GM19351 (cell line): Measurements from ENCODE around the gene LEMD2.
"Not testable (repeated sequence)": the region's sequence is repeated elsewhere in the genome, so short reads cannot be mapped to it uniquely, and the experiment has no call there.

Experiments used
- ATAC-seq: cut with Tn5 transposase; IDR thresholded peaks from one replicate; pipeline ENCODE4 v1.9.1; 2021; ENCODE audit warnings: mild to moderate bottlenecking, moderate library complexity; ENCODE audit not compliant: unreplicated experiment

The LEMD2 gene

GRCh38 chr6:33788694-33789549 lies at the start of gene LEMD2:
Gene LEMD2, minus strand, starts transcription at chr6:33789130. Its CDS starts 14 bp downstream, at chr6:33789116.
- ATAC-seq, result peak; percentile 89

GRCh38 chr6:33837971-33838665 lies 49.2 kb upstream of the LEMD2 start:
- no peak for ATAC-seq

GRCh38 chr6:33836806-33837469 lies 48.0 kb upstream of the LEMD2 start:
- ATAC-seq, result no peak

GRCh38 chr6:33834401-33835392 lies 45.8 kb upstream of the LEMD2 start:
- ATAC-seq, result no peak

DNA sequence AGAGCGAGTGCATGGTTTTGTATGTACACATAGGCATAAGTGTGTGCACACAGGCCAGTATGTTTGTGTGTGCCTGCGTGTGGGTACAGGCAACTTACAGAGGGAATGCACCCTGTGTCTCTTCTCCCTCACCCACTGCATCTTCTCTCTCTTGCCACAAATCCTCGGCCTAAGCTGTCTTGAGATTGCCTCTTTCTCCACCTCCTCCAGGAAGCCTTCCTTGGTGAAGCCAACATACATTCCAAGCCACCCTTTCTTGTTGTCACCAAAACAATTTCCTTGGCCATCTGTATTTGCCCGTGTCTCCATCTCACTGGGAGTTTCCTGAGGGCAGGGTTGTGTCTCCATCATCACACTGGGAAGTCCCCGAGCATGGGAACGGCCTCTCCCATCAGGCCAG lies 44.7 kb upstream of the LEMD2 start:
- no peak for ATAC-seq

GRCh38 chr6:33832831-33833230 lies 43.9 kb upstream of the LEMD2 start:
- not testable (repeated sequence) for ATAC-seq

DNA sequence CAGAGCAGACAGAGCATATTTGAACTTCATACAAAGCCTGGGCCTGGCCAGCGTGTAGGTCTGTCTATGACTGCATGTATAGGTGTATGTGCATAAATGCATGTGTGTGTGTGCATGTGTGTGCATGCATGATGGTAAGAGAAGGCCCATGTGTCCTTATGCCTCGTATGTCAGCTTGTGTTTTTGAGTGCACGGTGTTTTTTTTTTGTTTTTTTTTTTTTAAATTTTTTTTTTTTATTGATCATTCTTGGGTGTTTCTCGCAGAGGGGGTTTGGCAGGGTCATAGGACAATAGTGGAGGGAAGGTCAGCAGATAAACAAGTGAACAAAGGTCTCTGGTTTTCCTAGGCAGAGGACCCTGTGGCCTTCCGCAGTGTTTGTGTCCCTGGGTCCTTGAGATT lies 42.8 kb upstream of the LEMD2 start:
- not testable (repeated sequence) for ATAC-seq

GRCh38 chr6:33830635-33831240 lies 41.8 kb upstream of the LEMD2 start:
- no peak for ATAC-seq

- no peak for ATAC-seq
These were observed 40.1 kb upstream of the LEMD2 start for GRCh38 chr6:33828764-33829731.

DNA sequence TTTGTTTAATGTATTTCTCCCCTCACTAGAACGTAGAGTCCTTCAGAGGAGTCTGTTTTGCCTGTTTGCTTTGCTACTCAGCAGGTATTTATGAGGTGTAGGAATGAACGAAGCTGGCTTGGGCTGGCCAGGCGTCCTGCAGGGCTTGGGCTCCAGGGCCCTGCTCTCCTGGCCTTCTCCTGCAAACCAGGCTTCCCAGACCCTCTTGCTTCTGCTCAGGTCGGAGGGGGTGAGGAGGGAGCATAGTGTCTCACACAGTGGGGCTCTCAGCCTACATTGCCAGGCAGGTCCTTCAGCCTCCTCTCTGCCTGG lies 39.5 kb upstream of the LEMD2 start:
- ATAC-seq, result no peak

GRCh38 chr6:33827546-33828451 lies 38.9 kb upstream of the LEMD2 start:
- ATAC-seq, result no peak

DNA sequence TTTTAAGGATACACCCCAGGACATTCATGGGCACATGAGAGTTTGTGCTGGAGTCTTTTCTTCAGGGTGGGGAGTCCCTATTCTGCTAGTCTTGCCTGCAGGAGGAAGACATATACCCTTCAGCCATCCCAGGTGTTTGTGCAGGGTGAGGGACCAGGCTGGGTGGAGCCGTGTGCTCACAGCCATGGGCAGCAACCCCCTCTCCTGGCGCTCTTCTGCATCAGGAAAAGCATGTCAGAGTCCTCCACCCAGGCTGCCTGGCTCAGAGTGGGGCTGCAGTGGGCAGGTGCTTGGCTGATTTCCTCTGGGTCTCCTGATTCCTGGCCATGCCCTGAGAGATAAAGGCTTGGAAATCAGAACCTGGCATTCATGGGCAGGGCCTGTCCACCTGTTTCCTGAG lies 37.6 kb upstream of the LEMD2 start:
- ATAC-seq, result no peak

GRCh38 chr6:33824461-33825154 lies 35.7 kb upstream of the LEMD2 start:
- no peak for ATAC-seq

- ATAC-seq, result no peak
These were observed 34.9 kb upstream of the LEMD2 start for GRCh38 chr6:33823806-33824205.

DNA sequence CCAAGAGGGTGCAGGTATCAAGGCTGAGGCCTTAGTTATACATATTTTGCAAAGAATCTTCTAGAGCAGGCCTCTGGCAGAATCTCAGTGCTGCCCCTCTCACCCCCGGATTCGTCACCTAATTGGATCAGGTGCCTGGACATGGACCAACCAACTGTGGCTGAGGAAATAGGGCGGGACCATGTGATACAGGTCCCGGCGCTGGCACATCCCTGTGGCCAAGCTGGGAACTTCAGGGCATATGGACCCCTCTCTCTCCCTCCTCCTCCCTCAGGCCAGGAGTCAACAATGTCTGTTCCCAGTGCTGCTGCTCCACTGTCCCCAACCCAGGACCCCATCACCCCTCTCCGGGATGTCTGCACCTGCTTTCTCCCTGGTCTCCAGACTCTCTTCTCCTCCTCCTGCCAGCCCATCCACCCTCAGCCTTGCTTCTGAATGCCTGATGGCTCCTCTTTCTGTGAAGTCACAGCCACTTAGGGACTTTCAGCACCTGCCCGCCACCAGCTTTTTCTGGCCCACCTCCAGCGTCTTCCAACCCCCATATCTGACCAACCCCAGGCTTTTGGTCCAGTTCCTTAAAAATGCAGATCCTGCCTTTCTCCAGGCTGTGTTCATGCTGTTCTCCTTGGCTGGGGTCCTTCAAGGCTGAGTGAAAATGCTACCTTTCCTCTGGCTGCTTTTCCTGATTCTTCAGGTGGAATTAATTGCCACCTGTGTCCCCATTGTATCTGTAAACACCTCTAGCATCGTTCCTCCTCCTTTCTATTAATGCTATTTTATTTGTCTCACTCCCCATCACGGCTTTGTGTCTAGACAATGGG lies 33.9 kb upstream of the LEMD2 start:
- no peak for ATAC-seq

GRCh38 chr6:33820784-33821520 lies 32.0 kb upstream of the LEMD2 start:
- no peak for ATAC-seq
